GM12872 (cell line): ENCODE data around the gene PLAGL1.

ENCODE experiments used
- TF ChIP-seq, protein P1 (sequence below): IDR thresholded peaks from 3 replicates; pipeline ENCODE4 v1.5.1; 2011; ENCODE audit warnings: low read depth, mild to moderate bottlenecking, low read length, moderate library complexity; ENCODE audit not compliant: insufficient read depth

PLAGL1 gene

GRCh38 chr6:144017166-144018094, 9.4 kb upstream of the PLAGL1 start:
- TF ChIP-seq, protein P1, sequence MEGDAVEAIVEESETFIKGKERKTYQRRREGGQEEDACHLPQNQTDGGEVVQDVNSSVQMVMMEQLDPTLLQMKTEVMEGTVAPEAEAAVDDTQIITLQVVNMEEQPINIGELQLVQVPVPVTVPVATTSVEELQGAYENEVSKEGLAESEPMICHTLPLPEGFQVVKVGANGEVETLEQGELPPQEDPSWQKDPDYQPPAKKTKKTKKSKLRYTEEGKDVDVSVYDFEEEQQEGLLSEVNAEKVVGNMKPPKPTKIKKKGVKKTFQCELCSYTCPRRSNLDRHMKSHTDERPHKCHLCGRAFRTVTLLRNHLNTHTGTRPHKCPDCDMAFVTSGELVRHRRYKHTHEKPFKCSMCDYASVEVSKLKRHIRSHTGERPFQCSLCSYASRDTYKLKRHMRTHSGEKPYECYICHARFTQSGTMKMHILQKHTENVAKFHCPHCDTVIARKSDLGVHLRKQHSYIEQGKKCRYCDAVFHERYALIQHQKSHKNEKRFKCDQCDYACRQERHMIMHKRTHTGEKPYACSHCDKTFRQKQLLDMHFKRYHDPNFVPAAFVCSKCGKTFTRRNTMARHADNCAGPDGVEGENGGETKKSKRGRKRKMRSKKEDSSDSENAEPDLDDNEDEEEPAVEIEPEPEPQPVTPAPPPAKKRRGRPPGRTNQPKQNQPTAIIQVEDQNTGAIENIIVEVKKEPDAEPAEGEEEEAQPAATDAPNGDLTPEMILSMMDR: no peak

- TF ChIP-seq, protein P1: peak; percentile 94
Observed at GRCh38 chr6:144013486-144013909, 5.4 kb upstream of the PLAGL1 start.

GRCh38 chr6:144012534-144012933, 4.5 kb upstream of the PLAGL1 start:
- TF ChIP-seq, protein P1: no peak

DNA sequence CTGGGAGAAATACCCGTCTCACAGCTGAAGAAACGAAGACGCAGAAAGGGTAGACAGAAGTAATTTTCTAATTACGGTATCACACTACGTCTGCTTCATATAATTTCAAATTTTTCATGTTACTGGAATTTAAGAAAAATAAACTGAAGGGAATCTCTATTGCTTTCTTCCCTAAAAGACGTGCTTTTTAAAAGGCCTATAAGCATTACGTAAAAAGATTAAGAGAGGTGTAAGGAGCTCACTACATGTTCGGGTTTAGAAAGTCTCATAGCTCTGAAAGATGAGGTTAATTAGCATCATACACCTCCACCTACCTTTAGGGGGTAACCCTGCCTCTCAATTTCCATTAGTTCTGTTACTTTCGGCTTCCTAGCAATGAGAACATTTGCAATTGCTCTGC, 787 bp upstream of the PLAGL1 start:
- TF ChIP-seq, protein P1: no peak

DNA sequence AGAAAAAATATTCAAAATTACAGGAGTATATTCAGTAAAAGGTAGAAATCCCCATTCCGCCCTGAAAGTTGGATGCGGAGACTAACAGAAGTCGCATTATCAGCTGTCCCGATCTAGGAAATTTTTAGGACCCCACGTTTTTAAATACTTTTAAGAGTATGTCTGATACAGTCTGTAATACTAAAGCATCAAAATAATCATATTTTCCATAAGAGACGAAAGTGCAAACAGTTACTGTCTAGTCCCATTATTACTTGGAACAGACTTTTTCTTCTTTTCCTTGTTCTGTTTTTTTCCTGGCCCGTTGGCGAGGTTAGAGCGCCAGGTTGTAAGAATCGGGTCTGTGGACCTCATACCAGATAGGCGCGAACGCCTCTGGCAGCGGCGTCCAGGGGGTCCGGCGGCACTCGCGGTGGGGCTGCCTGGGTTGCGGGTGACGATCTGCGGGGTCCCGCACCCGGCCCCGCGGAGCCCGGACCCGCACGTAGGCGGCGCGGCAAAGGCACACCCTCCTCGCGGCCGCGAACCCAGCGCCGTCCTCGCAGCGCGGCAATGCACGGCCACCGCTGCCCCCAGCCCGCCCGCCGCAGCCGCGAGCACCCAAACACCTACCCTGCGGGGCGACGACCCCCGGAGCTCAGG, 460 bp downstream of the PLAGL1 start:
- TF ChIP-seq, protein P1: no peak

- TF ChIP-seq, protein P1: no peak
Observed at GRCh38 chr6:144006736-144007477, 1.2 kb downstream of the PLAGL1 start.

DNA sequence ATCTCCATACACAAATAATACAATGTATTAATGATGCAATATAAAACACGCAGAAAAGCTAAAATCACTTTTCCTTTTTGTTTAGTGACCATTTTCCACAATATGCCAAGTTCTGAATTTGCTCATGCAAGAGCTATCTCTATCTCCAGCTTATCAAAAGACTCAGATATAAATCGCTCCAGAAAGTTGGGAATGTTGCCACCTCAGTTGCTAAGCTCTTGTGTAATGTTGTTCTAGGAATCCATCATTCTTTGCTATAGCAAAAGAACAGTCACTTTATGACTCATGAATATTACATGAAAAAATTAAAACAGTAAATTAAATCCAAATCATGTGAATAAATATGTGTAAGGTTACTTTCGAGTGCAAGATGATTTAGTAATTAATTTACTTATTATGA, 8.7 kb downstream of the PLAGL1 start:
- TF ChIP-seq, protein P1: no peak
